ENCODE data around the gene GRM1.
"Not testable (repeated sequence)": the region's sequence is repeated elsewhere in the genome, so short reads cannot be mapped to it uniquely, and the experiment has no call there.

The GRM1 gene

DNA sequence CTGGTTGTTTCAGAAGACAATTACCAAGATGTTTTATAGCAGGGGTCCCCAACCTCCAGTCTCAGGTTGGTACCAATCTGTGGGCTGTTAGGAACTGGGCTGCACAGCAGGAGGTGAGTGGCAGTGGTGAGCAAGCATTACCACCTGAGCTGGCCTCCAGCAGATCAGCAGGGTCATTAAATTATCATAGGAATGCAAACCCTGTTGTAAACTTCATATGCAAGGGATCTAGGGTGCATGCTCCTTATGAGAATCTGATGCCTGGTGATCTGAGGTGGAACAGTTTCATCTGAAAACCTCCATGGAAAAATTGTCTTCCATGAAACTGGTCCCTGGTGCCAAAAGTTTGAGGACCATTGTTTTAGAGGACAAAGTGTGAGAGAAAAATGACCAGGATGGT, 240.6 kb downstream of the GRM1 start:
- Histone ChIP-seq H3K27me3 (ENCODE audit: insufficient read depth, low read length) (no peaks in the 10 kb centered on the region), H3K4me1 (ENCODE audit: insufficient read depth, low read length, severe bottlenecking) (no peaks in the 10 kb centered on the region), H3K79me2 (ENCODE audit: insufficient read depth, low read length) (no peaks in the 10 kb centered on the region), H3F3A (ENCODE audit: insufficient read depth, low read length) (no peaks in the 10 kb centered on the region), H3K9me3 (ENCODE audit: low read length) (no peaks in the 10 kb centered on the region), H3K9ac (ENCODE audit: low read length) (no peak overlapping the region), H3K27ac (ENCODE audit: low read depth, low read length, poor library complexity, severe bottlenecking) (no peak overlapping the region), H3K36me3 (ENCODE audit: insufficient read depth, low read length) (no peaks in the 10 kb centered on the region), H3K4me3 (ENCODE audit: low read depth, low read length, poor library complexity, severe bottlenecking) (no peak overlapping the region), H2AFZ (ENCODE audit: low read length) (no peak overlapping the region), H4K20me1 (ENCODE audit: insufficient read depth, low read length) (no peaks in the 10 kb centered on the region), H3K9me2 (ENCODE audit: low read depth, low read length) (no peaks in the 10 kb centered on the region), H3K4me2 (ENCODE audit: low read length) (no peak overlapping the region)
- no peak for TF ChIP-seq EZH2 (IDR thresholded peaks at IDR 0.05; ENCODE audit: borderline replicate concordance, low read length)
- TF ChIP-seq, protein P1, sequence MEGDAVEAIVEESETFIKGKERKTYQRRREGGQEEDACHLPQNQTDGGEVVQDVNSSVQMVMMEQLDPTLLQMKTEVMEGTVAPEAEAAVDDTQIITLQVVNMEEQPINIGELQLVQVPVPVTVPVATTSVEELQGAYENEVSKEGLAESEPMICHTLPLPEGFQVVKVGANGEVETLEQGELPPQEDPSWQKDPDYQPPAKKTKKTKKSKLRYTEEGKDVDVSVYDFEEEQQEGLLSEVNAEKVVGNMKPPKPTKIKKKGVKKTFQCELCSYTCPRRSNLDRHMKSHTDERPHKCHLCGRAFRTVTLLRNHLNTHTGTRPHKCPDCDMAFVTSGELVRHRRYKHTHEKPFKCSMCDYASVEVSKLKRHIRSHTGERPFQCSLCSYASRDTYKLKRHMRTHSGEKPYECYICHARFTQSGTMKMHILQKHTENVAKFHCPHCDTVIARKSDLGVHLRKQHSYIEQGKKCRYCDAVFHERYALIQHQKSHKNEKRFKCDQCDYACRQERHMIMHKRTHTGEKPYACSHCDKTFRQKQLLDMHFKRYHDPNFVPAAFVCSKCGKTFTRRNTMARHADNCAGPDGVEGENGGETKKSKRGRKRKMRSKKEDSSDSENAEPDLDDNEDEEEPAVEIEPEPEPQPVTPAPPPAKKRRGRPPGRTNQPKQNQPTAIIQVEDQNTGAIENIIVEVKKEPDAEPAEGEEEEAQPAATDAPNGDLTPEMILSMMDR (IDR thresholded peaks at IDR 0.05; ENCODE audit: low read length), result no peak

DNA sequence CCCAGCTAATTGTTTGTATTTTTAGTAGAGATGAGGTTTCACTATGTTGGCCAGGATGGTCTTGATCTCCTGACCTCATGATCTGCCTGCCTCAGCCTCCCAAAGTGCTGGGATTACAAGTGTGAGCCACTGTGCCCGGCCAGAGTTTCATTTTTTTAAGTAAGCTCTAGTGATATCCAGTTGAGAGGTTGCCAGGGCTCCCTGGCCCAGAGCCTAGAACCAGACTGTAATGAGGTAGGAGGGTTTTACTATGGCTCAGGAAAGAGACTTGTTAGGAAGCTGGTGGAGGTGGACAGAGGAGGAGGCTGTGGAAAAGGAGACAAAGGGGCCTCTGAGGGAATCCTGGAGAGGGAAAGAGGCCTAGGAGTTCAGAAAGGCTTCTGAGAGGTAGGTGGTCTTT, 242.3 kb downstream of the GRM1 start:
- H3K9me3 ChIP-seq (ENCODE audit: low read length); H3K79me2 ChIP-seq (ENCODE audit: insufficient read depth, low read length); H3K36me3 ChIP-seq (ENCODE audit: insufficient read depth, low read length); H3K9ac ChIP-seq (ENCODE audit: low read length); H3K9me2 ChIP-seq (ENCODE audit: low read depth, low read length); H3K27me3 ChIP-seq (ENCODE audit: insufficient read depth, low read length); H2AFZ ChIP-seq (ENCODE audit: low read length); H3K4me1 ChIP-seq (ENCODE audit: insufficient read depth, low read length, severe bottlenecking); H3K4me3 ChIP-seq (ENCODE audit: low read depth, low read length, poor library complexity, severe bottlenecking); H3F3A ChIP-seq (ENCODE audit: insufficient read depth, low read length); H3K27ac ChIP-seq (ENCODE audit: low read depth, low read length, poor library complexity, severe bottlenecking); H4K20me1 ChIP-seq (ENCODE audit: insufficient read depth, low read length); H3K4me2 ChIP-seq (ENCODE audit: low read length): not testable (repeated sequence)

DNA sequence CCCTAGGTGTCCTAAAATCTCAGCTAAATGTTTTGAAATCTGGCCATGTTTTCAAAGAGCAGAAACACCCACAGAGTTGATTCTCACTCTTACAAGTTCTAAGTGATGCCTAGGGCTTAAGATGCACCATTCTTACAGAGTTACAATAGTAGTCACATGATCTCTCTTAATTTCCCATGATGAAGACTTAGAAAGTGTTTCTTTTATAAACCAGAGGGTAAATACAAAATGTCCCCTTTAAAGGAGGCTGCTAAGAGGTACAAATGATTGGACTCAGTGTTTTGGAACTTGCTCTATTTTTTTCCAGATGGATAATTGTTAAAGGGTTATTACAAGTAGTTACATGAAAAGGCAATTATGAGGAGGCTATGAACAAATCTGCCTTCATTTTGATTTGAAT, 244.6 kb downstream of the GRM1 start:
- H3K4me1 ChIP-seq (ENCODE audit: insufficient read depth, low read length, severe bottlenecking), result no peaks in the 10 kb centered on the region
- H3K27ac ChIP-seq (ENCODE audit: low read depth, low read length, poor library complexity, severe bottlenecking), result no peak overlapping the region
- H3K9me3 ChIP-seq (ENCODE audit: low read length), result no peaks in the 10 kb centered on the region
- TF ChIP-seq, protein P1 (IDR thresholded peaks at IDR 0.05; ENCODE audit: low read length), result no peak
- no peak for TF ChIP-seq EZH2 (IDR thresholded peaks at IDR 0.05; ENCODE audit: borderline replicate concordance, low read length)
- no peak overlapping the region for H2AFZ ChIP-seq (ENCODE audit: low read length)
- no peak overlapping the region for H3K4me2 ChIP-seq (ENCODE audit: low read length)
- H3K27me3 ChIP-seq (ENCODE audit: insufficient read depth, low read length), result no peaks in the 10 kb centered on the region
- H3K36me3 ChIP-seq (ENCODE audit: insufficient read depth, low read length), result no peaks in the 10 kb centered on the region
- no peaks in the 10 kb centered on the region for H4K20me1 ChIP-seq (ENCODE audit: insufficient read depth, low read length)
- H3K4me3 ChIP-seq (ENCODE audit: low read depth, low read length, poor library complexity, severe bottlenecking), result no peak overlapping the region
- no peak overlapping the region for H3K9ac ChIP-seq (ENCODE audit: low read length)
- no peaks in the 10 kb centered on the region for H3K79me2 ChIP-seq (ENCODE audit: insufficient read depth, low read length)
- H3F3A ChIP-seq (ENCODE audit: insufficient read depth, low read length), result no peaks in the 10 kb centered on the region
- H3K9me2 ChIP-seq (ENCODE audit: low read depth, low read length), result no peaks in the 10 kb centered on the region

DNA sequence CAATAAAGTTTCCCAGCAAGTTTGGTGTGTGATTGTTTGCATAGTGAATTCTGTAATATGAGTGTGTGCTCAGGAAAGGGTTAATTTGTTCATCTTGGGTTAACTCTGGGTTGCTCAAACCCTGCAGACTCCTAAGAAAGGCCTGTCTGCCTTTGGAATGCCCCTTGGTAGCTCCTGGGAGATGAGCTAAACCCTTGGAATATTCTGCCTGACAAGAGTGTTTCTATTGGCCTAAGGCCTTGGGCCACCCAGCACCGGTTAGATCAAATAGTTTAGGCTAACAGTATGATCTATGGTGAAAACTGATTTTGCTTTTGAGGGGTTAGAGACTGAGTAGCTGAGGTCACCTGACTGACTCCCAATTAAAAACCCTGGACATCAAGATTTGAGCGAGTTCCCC, 248.3 kb downstream of the GRM1 start:
- Histone ChIP-seq H4K20me1 (ENCODE audit: insufficient read depth, low read length) (no peaks in the 10 kb centered on the region), H3K9me2 (ENCODE audit: low read depth, low read length) (no peaks in the 10 kb centered on the region), H3K4me1 (ENCODE audit: insufficient read depth, low read length, severe bottlenecking) (no peaks in the 10 kb centered on the region), H3K9ac (ENCODE audit: low read length) (no peak overlapping the region), H3K27ac (ENCODE audit: low read depth, low read length, poor library complexity, severe bottlenecking) (no peak overlapping the region), H3K9me3 (ENCODE audit: low read length) (no peaks in the 10 kb centered on the region), H2AFZ (ENCODE audit: low read length) (no peak overlapping the region), H3K27me3 (ENCODE audit: insufficient read depth, low read length) (no peaks in the 10 kb centered on the region), H3K4me2 (ENCODE audit: low read length) (no peak overlapping the region), H3F3A (ENCODE audit: insufficient read depth, low read length) (no peaks in the 10 kb centered on the region), H3K79me2 (ENCODE audit: insufficient read depth, low read length) (no peaks in the 10 kb centered on the region), H3K36me3 (ENCODE audit: insufficient read depth, low read length) (no peaks in the 10 kb centered on the region), H3K4me3 (ENCODE audit: low read depth, low read length, poor library complexity, severe bottlenecking) (no peak overlapping the region)
- TF ChIP-seq, protein P1 (IDR thresholded peaks at IDR 0.05; ENCODE audit: low read length), result no peak
- TF ChIP-seq EZH2 (IDR thresholded peaks at IDR 0.05; ENCODE audit: borderline replicate concordance, low read length), result no peak
